ENCODE measurements around the gene RND2.
"Not testable (repeated sequence)": the region's sequence is repeated elsewhere in the genome, so short reads cannot be mapped to it uniquely, and the experiment has no call there.

RND2 gene

GRCh38 chr17:42997390-42997983 is 27.5 kb upstream of the RND2 start:
- Histone ChIP-seq H4K20me1 (ENCODE audit: insufficient read depth, low read length) (no peaks in the 10 kb centered on the region), H3K27me3 (replicated peaks; ENCODE audit: insufficient read depth, low read length) (no peaks in the 10 kb centered on the region), H2AFZ (ENCODE audit: low read length) (peak overlapping the region; percentile 39), H3K4me1 (ENCODE audit: low read length) (peaks cover 14% of the 10 kb centered on the region), H3K4me3 (ENCODE audit: low read length) (peak overlapping the region; percentile 48), H3K79me2 (ENCODE audit: low read length) (peaks cover 27% of the 10 kb centered on the region), H3K4me2 (ENCODE audit: low read depth, low read length) (peak overlapping the region; percentile 75), H3K36me3 (replicated peaks; ENCODE audit: insufficient read depth, low read length) (peaks cover 10% of the 10 kb centered on the region), H3K9me2 (replicated peaks; ENCODE audit: insufficient read depth, low read length) (no peaks in the 10 kb centered on the region), H3K9me3 (replicated peaks; ENCODE audit: insufficient read depth, low read length) (no peaks in the 10 kb centered on the region), H3K9ac (ENCODE audit: low read length) (peak overlapping the region; percentile 48; the same call in 1 of the 2 replicates), H3F3A (ENCODE audit: insufficient read depth, low read length) (peaks cover 42% of the 10 kb centered on the region), H3K27ac (ENCODE audit: low read length) (peak overlapping the region; percentile 79; the same call in 1 of the 2 replicates)
- DNase-seq: peak; percentile 18
- no peak for TF ChIP-seq EZH2 (optimal IDR thresholded peaks at IDR 0.05; ENCODE audit: low read depth, low read length)
- no peak for TF ChIP-seq EZH2phosphoT487 (IDR thresholded peaks at IDR 0.05; ENCODE audit: low read length)
- no peak for TF ChIP-seq CTCF (IDR thresholded peaks at IDR 0.05; ENCODE audit: low read length)

GRCh38 chr17:42997984-42998938 is 26.8 kb upstream of the RND2 start, which contains the start of gene RPL27:
Gene RPL27, plus strand, starts transcription at chr17:42998419. Its CDS starts 332 bp downstream, at chr17:42998751.
- H3K4me1 ChIP-seq (ENCODE audit: low read length): peaks cover 14% of the 10 kb centered on the region
- peak within 1 kb of the TSS; percentile 95 for H3K4me3 ChIP-seq (ENCODE audit: low read length)
- H3K79me2 ChIP-seq (ENCODE audit: low read length): peaks cover 27% of the 10 kb centered on the region
- H3K9me3 ChIP-seq (replicated peaks; ENCODE audit: insufficient read depth, low read length): no peaks in the 10 kb centered on the region
- TF ChIP-seq CTCF (IDR thresholded peaks at IDR 0.05; ENCODE audit: low read length) (peak; percentile 80), EZH2phosphoT487 (IDR thresholded peaks at IDR 0.05; ENCODE audit: low read length) (no peak)
- H3K4me2 ChIP-seq (ENCODE audit: low read depth, low read length): peak within 1 kb of the TSS; percentile 75
- H3K36me3 ChIP-seq (replicated peaks; ENCODE audit: insufficient read depth, low read length): peaks cover 15% of the 10 kb centered on the region
- peak within 1 kb of the TSS; percentile 79 for H3K27ac ChIP-seq (ENCODE audit: low read length)
- peak within 1 kb of the TSS; percentile 39 for H2AFZ ChIP-seq (ENCODE audit: low read length)
- no peaks in the 10 kb centered on the region for H3K9me2 ChIP-seq (replicated peaks; ENCODE audit: insufficient read depth, low read length)
- H3F3A ChIP-seq (ENCODE audit: insufficient read depth, low read length): peaks cover 49% of the 10 kb centered on the region
- H3K27me3 ChIP-seq (replicated peaks; ENCODE audit: insufficient read depth, low read length): no peaks in the 10 kb centered on the region
- peak within 1 kb of the TSS; percentile 98 for H3K9ac ChIP-seq (ENCODE audit: low read length)
- DNase-seq: peak; percentile 100
- H4K20me1 ChIP-seq (ENCODE audit: insufficient read depth, low read length): 0 out of 2 replicates have a peak, but pooled peaks cover under 1% of the 10 kb centered on the region

- peaks cover 14% of the 10 kb centered on the region for H3K4me1 ChIP-seq (ENCODE audit: low read length)
- peak overlapping the region; percentile 98 for H3K9ac ChIP-seq (ENCODE audit: low read length)
- H3K27me3 ChIP-seq (replicated peaks; ENCODE audit: insufficient read depth, low read length): no peaks in the 10 kb centered on the region
- H3K4me2 ChIP-seq (ENCODE audit: low read depth, low read length): peak overlapping the region; percentile 68
- no peak overlapping the region for H2AFZ ChIP-seq (ENCODE audit: low read length)
- no peak for DNase-seq
- peak overlapping the region; percentile 79 for H3K27ac ChIP-seq (ENCODE audit: low read length)
- H3K9me2 ChIP-seq (replicated peaks; ENCODE audit: insufficient read depth, low read length): no peaks in the 10 kb centered on the region
- H3K36me3 ChIP-seq (replicated peaks; ENCODE audit: insufficient read depth, low read length): peaks cover 15% of the 10 kb centered on the region
- TF ChIP-seq EZH2phosphoT487 (IDR thresholded peaks at IDR 0.05; ENCODE audit: low read length) (no peak), CTCF (IDR thresholded peaks at IDR 0.05; ENCODE audit: low read length) (no peak), EZH2 (optimal IDR thresholded peaks at IDR 0.05; ENCODE audit: low read depth, low read length) (no peak)
- H3F3A ChIP-seq (ENCODE audit: insufficient read depth, low read length): peaks cover 56% of the 10 kb centered on the region
- H4K20me1 ChIP-seq (ENCODE audit: insufficient read depth, low read length): 0 out of 2 replicates have a peak, but pooled peaks cover 5% of the 10 kb centered on the region
- H3K4me3 ChIP-seq (ENCODE audit: low read length): peak overlapping the region; percentile 95
- no peaks in the 10 kb centered on the region for H3K9me3 ChIP-seq (replicated peaks; ENCODE audit: insufficient read depth, low read length)
- H3K79me2 ChIP-seq (ENCODE audit: low read length): peaks cover 27% of the 10 kb centered on the region
These were observed 26.0 kb upstream of the RND2 start for GRCh38 chr17:42999003-42999525.

- H3K9me3 ChIP-seq (replicated peaks; ENCODE audit: insufficient read depth, low read length): not testable (repeated sequence)
These were observed 24.1 kb upstream of the RND2 start for GRCh38 chr17:43000894-43001293.

More at GRCh38 chr17:43000894-43001293, 24.1 kb upstream of the RND2 start:
- not testable (repeated sequence) for H3K4me3 ChIP-seq (ENCODE audit: low read length); DNase-seq; H3K9ac ChIP-seq (ENCODE audit: low read length); H3K9me2 ChIP-seq (replicated peaks; ENCODE audit: insufficient read depth, low read length); H3K27me3 ChIP-seq (replicated peaks; ENCODE audit: insufficient read depth, low read length); H2AFZ ChIP-seq (ENCODE audit: low read length); H3K27ac ChIP-seq (ENCODE audit: low read length); H3K4me2 ChIP-seq (ENCODE audit: low read depth, low read length); H4K20me1 ChIP-seq (ENCODE audit: insufficient read depth, low read length)
- peaks cover 15% of the 10 kb centered on the region for H3K36me3 ChIP-seq (replicated peaks; ENCODE audit: insufficient read depth, low read length)
- H3K4me1 ChIP-seq (ENCODE audit: low read length): peaks cover 14% of the 10 kb centered on the region
- H3K79me2 ChIP-seq (ENCODE audit: low read length): peaks cover 27% of the 10 kb centered on the region
- peaks cover 69% of the 10 kb centered on the region for H3F3A ChIP-seq (ENCODE audit: insufficient read depth, low read length)
